Measurements from ENCODE around the gene MLPH.

MLPH gene

GRCh38 chr2:237490009-237490711, 3.1 kb downstream of the MLPH start:
- Histone ChIP-seq H3K4me1 (ENCODE audit: control insufficient read depth, insufficient read depth, low read length, poor library complexity, severe bottlenecking) (peaks cover 6% of the 10 kb centered on the region), H3K27ac (ENCODE audit: low read depth, low read length, severe bottlenecking) (no peak overlapping the region), H3K36me3 (ENCODE audit: control insufficient read depth, insufficient read depth, low read length) (no peaks in the 10 kb centered on the region), H3K4me3 (ENCODE audit: extremely low read depth, insufficient read depth, low read length, poor library complexity, severe bottlenecking) (no peak overlapping the region), H3K9me3 (ENCODE audit: control insufficient read depth, low read length) (peaks cover 16% of the 10 kb centered on the region)
- 71 to 100% methylated on average over 2 to 7 of the region's 8 CpGs for WGBS, 2 experiments (ENCODE audit: insufficient coverage in 2 of 2)

GRCh38 chr2:237490795-237491194, 3.7 kb downstream of the MLPH start:
- no peak overlapping the region for H3K27ac ChIP-seq (ENCODE audit: low read depth, low read length, severe bottlenecking)

GRCh38 chr2:237491515-237492118, 4.6 kb downstream of the MLPH start:
- peaks cover 3% of the 10 kb centered on the region for H3K36me3 ChIP-seq (ENCODE audit: control insufficient read depth, insufficient read depth, low read length)
- peaks cover 16% of the 10 kb centered on the region for H3K9me3 ChIP-seq (ENCODE audit: control insufficient read depth, low read length)
- H3K27ac ChIP-seq (ENCODE audit: low read depth, low read length, severe bottlenecking): no peak overlapping the region
- H3K4me3 ChIP-seq (ENCODE audit: extremely low read depth, insufficient read depth, low read length, poor library complexity, severe bottlenecking): no peak overlapping the region
- 73 to 96% methylated on average over 2 to 5 of the region's 8 CpGs for WGBS, 2 experiments (ENCODE audit: insufficient coverage in 2 of 2)
- peaks cover 7% of the 10 kb centered on the region for H3K4me1 ChIP-seq (ENCODE audit: control insufficient read depth, insufficient read depth, low read length, poor library complexity, severe bottlenecking)

More at GRCh38 chr2:237490795-237491194, 3.7 kb downstream of the MLPH start:
- H3K9me3 ChIP-seq (ENCODE audit: control insufficient read depth, low read length): peaks cover 16% of the 10 kb centered on the region
- no peaks in the 10 kb centered on the region for H3K36me3 ChIP-seq (ENCODE audit: control insufficient read depth, insufficient read depth, low read length)
- H3K4me3 ChIP-seq (ENCODE audit: extremely low read depth, insufficient read depth, low read length, poor library complexity, severe bottlenecking): no peak overlapping the region
- 80 to 90% methylated on average over 2 to 3 of the region's 6 CpGs for WGBS, 2 experiments (ENCODE audit: insufficient coverage in 2 of 2)
- peaks cover 6% of the 10 kb centered on the region for H3K4me1 ChIP-seq (ENCODE audit: control insufficient read depth, insufficient read depth, low read length, poor library complexity, severe bottlenecking)

GRCh38 chr2:237492137-237492890, 5.3 kb downstream of the MLPH start:
- Histone ChIP-seq H3K36me3 (ENCODE audit: control insufficient read depth, insufficient read depth, low read length) (peaks cover 5% of the 10 kb centered on the region), H3K9me3 (ENCODE audit: control insufficient read depth, low read length) (peaks cover 16% of the 10 kb centered on the region), H3K4me3 (ENCODE audit: extremely low read depth, insufficient read depth, low read length, poor library complexity, severe bottlenecking) (no peak overlapping the region), H3K4me1 (ENCODE audit: control insufficient read depth, insufficient read depth, low read length, poor library complexity, severe bottlenecking) (peaks cover 10% of the 10 kb centered on the region), H3K27ac (ENCODE audit: low read depth, low read length, severe bottlenecking) (no peak overlapping the region)
- 87 to 93% methylated on average over 4 of the region's 6 CpGs for WGBS, 2 experiments (ENCODE audit: insufficient coverage in 2 of 2)

GRCh38 chr2:237494066-237494465, 7.0 kb downstream of the MLPH start:
- H3K9me3 ChIP-seq (ENCODE audit: control insufficient read depth, low read length): peaks cover 16% of the 10 kb centered on the region
- 85 to 89% methylated on average over 5 of the region's 5 CpGs for WGBS, 2 experiments (ENCODE audit: insufficient coverage in 2 of 2)

GRCh38 chr2:237495521-237496117, 8.6 kb downstream of the MLPH start:
- Histone ChIP-seq H3K4me1 (ENCODE audit: control insufficient read depth, insufficient read depth, low read length, poor library complexity, severe bottlenecking) (peaks cover 24% of the 10 kb centered on the region), H3K36me3 (ENCODE audit: control insufficient read depth, insufficient read depth, low read length) (peaks cover 5% of the 10 kb centered on the region), H3K4me3 (ENCODE audit: extremely low read depth, insufficient read depth, low read length, poor library complexity, severe bottlenecking) (no peak overlapping the region), H3K27ac (ENCODE audit: low read depth, low read length, severe bottlenecking) (no peak overlapping the region), H3K9me3 (ENCODE audit: control insufficient read depth, low read length) (peaks cover 13% of the 10 kb centered on the region)
- WGBS, 2 experiments (ENCODE audit: insufficient coverage in 2 of 2): 92 to 97% methylated on average over 21 of the region's 21 CpGs

More at GRCh38 chr2:237494066-237494465, 7.0 kb downstream of the MLPH start:
- Histone ChIP-seq H3K27ac (ENCODE audit: low read depth, low read length, severe bottlenecking) (no peak overlapping the region), H3K4me3 (ENCODE audit: extremely low read depth, insufficient read depth, low read length, poor library complexity, severe bottlenecking) (no peak overlapping the region), H3K4me1 (ENCODE audit: control insufficient read depth, insufficient read depth, low read length, poor library complexity, severe bottlenecking) (peaks cover 18% of the 10 kb centered on the region), H3K36me3 (ENCODE audit: control insufficient read depth, insufficient read depth, low read length) (peaks cover 5% of the 10 kb centered on the region)

GRCh38 chr2:237496428-237496827, 9.4 kb downstream of the MLPH start:
- Histone ChIP-seq H3K4me1 (ENCODE audit: control insufficient read depth, insufficient read depth, low read length, poor library complexity, severe bottlenecking) (peaks cover 29% of the 10 kb centered on the region), H3K27ac (ENCODE audit: low read depth, low read length, severe bottlenecking) (no peak overlapping the region), H3K9me3 (ENCODE audit: control insufficient read depth, low read length) (peaks cover 6% of the 10 kb centered on the region), H3K36me3 (ENCODE audit: control insufficient read depth, insufficient read depth, low read length) (peaks cover 5% of the 10 kb centered on the region), H3K4me3 (ENCODE audit: extremely low read depth, insufficient read depth, low read length, poor library complexity, severe bottlenecking) (no peak overlapping the region)
- 70 to 81% methylated on average over 4 to 7 of the region's 8 CpGs for WGBS, 2 experiments (ENCODE audit: insufficient coverage in 2 of 2)

- 87 to 94% methylated on average over 20 to 21 of the region's 23 CpGs for WGBS, 2 experiments (ENCODE audit: insufficient coverage in 2 of 2)
- no peak overlapping the region for H3K4me3 ChIP-seq (ENCODE audit: extremely low read depth, insufficient read depth, low read length, poor library complexity, severe bottlenecking)
- H3K27ac ChIP-seq (ENCODE audit: low read depth, low read length, severe bottlenecking): no peak overlapping the region
- H3K9me3 ChIP-seq (ENCODE audit: control insufficient read depth, low read length): no peaks in the 10 kb centered on the region
- H3K36me3 ChIP-seq (ENCODE audit: control insufficient read depth, insufficient read depth, low read length): peaks cover 5% of the 10 kb centered on the region
- H3K4me1 ChIP-seq (ENCODE audit: control insufficient read depth, insufficient read depth, low read length, poor library complexity, severe bottlenecking): peaks cover 37% of the 10 kb centered on the region
These were observed 10.2 kb downstream of the MLPH start for GRCh38 chr2:237497009-237497837.

GRCh38 chr2:237497838-237498186, 10.8 kb downstream of the MLPH start:
- no peak overlapping the region for H3K27ac ChIP-seq (ENCODE audit: low read depth, low read length, severe bottlenecking)
- peaks cover 43% of the 10 kb centered on the region for H3K4me1 ChIP-seq (ENCODE audit: control insufficient read depth, insufficient read depth, low read length, poor library complexity, severe bottlenecking)
- WGBS, 2 experiments (ENCODE audit: insufficient coverage in 2 of 2): 93 to 97% methylated on average over 5 to 9 of the region's 10 CpGs
- no peaks in the 10 kb centered on the region for H3K9me3 ChIP-seq (ENCODE audit: control insufficient read depth, low read length)
- H3K36me3 ChIP-seq (ENCODE audit: control insufficient read depth, insufficient read depth, low read length): peaks cover 5% of the 10 kb centered on the region
- H3K4me3 ChIP-seq (ENCODE audit: extremely low read depth, insufficient read depth, low read length, poor library complexity, severe bottlenecking): no peak overlapping the region

- H3K36me3 ChIP-seq (ENCODE audit: control insufficient read depth, insufficient read depth, low read length): peaks cover 5% of the 10 kb centered on the region
- no peaks in the 10 kb centered on the region for H3K9me3 ChIP-seq (ENCODE audit: control insufficient read depth, low read length)
- peaks cover 44% of the 10 kb centered on the region for H3K4me1 ChIP-seq (ENCODE audit: control insufficient read depth, insufficient read depth, low read length, poor library complexity, severe bottlenecking)
- H3K27ac ChIP-seq (ENCODE audit: low read depth, low read length, severe bottlenecking): no peak overlapping the region
- 80 to 92% methylated on average over 3 to 8 of the region's 11 CpGs for WGBS, 2 experiments (ENCODE audit: insufficient coverage in 2 of 2)
- H3K4me3 ChIP-seq (ENCODE audit: extremely low read depth, insufficient read depth, low read length, poor library complexity, severe bottlenecking): no peak overlapping the region
These were observed 11.3 kb downstream of the MLPH start for GRCh38 chr2:237498341-237498740.
